ENCODE results near the gene NRXN3.

NRXN3 gene

DNA sequence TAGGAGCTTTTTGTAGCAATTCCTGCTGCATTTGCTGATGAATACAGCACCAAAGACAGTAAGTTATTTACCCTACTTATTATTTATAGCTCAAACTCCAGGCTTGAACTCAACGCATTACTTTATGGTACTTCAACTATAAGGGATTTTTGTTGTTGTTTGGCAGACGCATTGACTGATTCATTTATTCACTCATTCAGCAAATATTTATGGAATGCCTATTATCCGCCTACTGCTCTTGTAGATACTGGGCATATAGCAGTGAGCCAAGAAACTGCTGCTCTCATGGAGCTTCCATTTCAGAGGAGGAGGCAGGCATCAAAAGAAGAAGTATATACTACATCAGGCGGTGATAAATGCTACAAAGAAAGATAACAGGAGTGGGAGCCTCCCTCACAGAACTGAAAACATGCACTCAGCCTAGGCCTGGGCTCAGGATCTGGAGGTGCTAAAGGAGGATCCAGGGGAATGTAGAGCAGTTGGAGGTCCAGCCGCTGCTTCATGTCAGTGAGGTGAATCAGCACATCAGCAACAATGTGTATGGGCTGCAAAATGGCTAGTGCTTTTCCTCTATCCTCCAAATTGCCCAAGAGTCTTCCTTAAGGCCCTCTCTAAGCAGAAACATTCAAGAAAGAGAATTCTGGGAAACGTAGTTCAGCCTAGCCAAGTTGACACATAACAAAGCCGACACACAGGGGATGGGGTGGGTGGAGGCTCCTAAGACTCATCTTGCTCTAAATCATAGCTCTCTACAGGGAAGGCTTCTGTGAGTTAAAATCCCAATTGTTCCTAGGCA is 157.5 kb downstream of the NRXN3 start:
- Histone ChIP-seq H3K27ac (ENCODE audit: insufficient read depth, low read length, poor library complexity, severe bottlenecking) (no peak overlapping the region), H3K4me1 (ENCODE audit: control insufficient read depth, insufficient read depth, low read length, poor library complexity, severe bottlenecking) (no peaks in the 10 kb centered on the region), H3K36me3 (ENCODE audit: control insufficient read depth, insufficient read depth, low read length) (no peaks in the 10 kb centered on the region), H3K27me3 (replicated peaks; ENCODE audit: control insufficient read depth, insufficient read depth, low read length, poor library complexity, severe bottlenecking) (no peaks in the 10 kb centered on the region), H3K9me3 (ENCODE audit: control insufficient read depth, low read length) (no peaks in the 10 kb centered on the region), H3K4me3 (ENCODE audit: insufficient read depth, low read depth, low read length, poor library complexity, severe bottlenecking) (no peak overlapping the region)
- no peak for DNase-seq

DNA sequence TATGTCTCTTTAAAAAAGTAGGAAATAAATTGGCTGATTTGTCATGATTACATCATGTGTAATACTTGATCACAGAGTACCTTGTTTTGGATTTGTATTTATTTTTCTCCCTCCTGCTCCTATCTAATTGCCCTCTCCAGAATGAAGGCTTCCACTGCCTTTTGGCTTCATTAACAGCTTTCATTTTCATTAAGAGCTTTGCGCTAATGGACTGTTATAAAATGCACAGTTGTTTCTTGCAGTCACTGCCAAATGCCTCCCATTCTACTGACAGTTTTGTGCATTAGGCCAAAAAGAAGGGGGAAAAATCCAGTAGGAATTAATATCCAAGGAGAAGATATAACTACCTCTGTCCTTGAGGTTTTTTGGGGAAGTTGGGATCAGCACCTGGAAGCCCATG is 159.2 kb downstream of the NRXN3 start:
- Histone ChIP-seq H3K36me3 (ENCODE audit: control insufficient read depth, insufficient read depth, low read length) (no peaks in the 10 kb centered on the region), H3K4me1 (ENCODE audit: control insufficient read depth, insufficient read depth, low read length, poor library complexity, severe bottlenecking) (no peaks in the 10 kb centered on the region), H3K4me3 (ENCODE audit: insufficient read depth, low read depth, low read length, poor library complexity, severe bottlenecking) (no peak overlapping the region), H3K9me3 (ENCODE audit: control insufficient read depth, low read length) (no peaks in the 10 kb centered on the region), H3K27me3 (replicated peaks; ENCODE audit: control insufficient read depth, insufficient read depth, low read length, poor library complexity, severe bottlenecking) (no peaks in the 10 kb centered on the region), H3K27ac (ENCODE audit: insufficient read depth, low read length, poor library complexity, severe bottlenecking) (no peak overlapping the region)
- DNase-seq: no peak

DNA sequence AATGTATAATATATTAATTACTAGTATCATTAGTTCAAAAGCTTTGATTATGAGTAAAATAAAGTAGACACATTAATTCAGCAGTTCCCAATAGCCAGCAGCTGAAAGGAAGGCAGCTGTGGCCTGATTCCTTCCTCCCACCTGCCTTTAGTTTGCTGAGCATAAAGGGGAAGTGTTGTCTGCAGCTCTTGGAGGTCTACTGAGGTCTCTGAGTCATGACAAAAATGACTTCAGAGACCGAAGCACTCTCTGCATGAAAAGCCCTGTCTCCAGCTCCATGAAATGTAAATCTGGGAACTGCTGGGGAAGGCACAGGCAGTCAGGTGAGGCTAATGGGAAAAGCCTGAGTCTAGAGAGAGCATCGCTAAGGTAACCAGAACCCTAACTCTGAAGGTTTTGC is 165.4 kb downstream of the NRXN3 start:
- H3K36me3 ChIP-seq (ENCODE audit: control insufficient read depth, insufficient read depth, low read length): no peaks in the 10 kb centered on the region
- no peaks in the 10 kb centered on the region for H3K27me3 ChIP-seq (replicated peaks; ENCODE audit: control insufficient read depth, insufficient read depth, low read length, poor library complexity, severe bottlenecking)
- no peak for DNase-seq
- no peaks in the 10 kb centered on the region for H3K4me1 ChIP-seq (ENCODE audit: control insufficient read depth, insufficient read depth, low read length, poor library complexity, severe bottlenecking)
- H3K9me3 ChIP-seq (ENCODE audit: control insufficient read depth, low read length): no peaks in the 10 kb centered on the region
- H3K4me3 ChIP-seq (ENCODE audit: insufficient read depth, low read depth, low read length, poor library complexity, severe bottlenecking): no peak overlapping the region
- no peak overlapping the region for H3K27ac ChIP-seq (ENCODE audit: insufficient read depth, low read length, poor library complexity, severe bottlenecking)

DNA sequence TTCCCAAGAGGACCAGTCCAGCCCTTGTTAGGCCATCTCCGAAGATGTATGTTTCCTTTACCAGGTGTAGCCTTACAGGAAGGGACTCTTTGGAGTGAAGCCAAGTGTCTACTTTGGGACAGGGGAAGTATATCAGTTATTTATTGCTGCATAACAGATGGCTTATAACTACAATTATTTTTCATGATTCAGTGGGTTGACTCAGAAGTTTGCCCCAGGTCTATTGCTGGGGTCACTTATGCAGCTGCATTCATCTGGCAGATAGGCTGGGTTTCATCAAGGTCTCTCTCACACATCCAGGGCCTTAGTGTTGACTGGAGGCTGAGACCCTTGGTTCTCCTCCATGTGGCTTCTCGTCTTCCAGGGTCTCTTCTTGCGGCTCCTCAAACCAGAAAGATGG is 170.1 kb downstream of the NRXN3 start:
- no peaks in the 10 kb centered on the region for H3K4me1 ChIP-seq (ENCODE audit: control insufficient read depth, insufficient read depth, low read length, poor library complexity, severe bottlenecking)
- no peaks in the 10 kb centered on the region for H3K9me3 ChIP-seq (ENCODE audit: control insufficient read depth, low read length)
- no peaks in the 10 kb centered on the region for H3K36me3 ChIP-seq (ENCODE audit: control insufficient read depth, insufficient read depth, low read length)
- no peak overlapping the region for H3K27ac ChIP-seq (ENCODE audit: insufficient read depth, low read length, poor library complexity, severe bottlenecking)
- DNase-seq: no peak
- no peaks in the 10 kb centered on the region for H3K27me3 ChIP-seq (replicated peaks; ENCODE audit: control insufficient read depth, insufficient read depth, low read length, poor library complexity, severe bottlenecking)
- H3K4me3 ChIP-seq (ENCODE audit: insufficient read depth, low read depth, low read length, poor library complexity, severe bottlenecking): no peak overlapping the region

DNA sequence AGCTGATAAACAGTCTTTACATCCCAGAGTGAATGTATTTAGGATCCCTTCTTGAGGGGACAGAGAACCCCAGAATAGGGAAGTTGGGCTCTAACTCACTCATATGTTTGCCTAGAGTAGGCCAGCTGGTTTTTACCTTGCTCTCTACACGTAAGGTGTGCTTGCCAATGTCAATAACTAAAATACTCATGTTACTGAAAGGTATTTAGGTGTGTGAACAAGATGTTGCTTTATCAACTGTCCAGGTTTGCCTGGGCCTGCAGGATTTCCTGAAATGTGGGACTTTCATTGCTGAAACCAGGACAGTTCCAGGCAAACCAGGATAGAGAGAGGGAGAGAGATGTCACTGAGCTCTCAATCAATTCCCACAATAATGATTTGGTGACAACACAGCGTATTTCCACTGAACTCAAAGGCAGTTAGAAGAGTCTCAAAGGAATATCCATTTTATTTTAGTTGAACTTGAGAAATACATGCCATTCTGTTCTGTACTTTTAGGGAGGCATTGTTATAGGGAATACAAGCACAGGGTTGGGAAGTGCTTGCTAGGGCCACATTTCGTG is 171.7 kb downstream of the NRXN3 start:
- Histone ChIP-seq H3K9me3 (ENCODE audit: control insufficient read depth, low read length) (no peaks in the 10 kb centered on the region), H3K27me3 (replicated peaks; ENCODE audit: control insufficient read depth, insufficient read depth, low read length, poor library complexity, severe bottlenecking) (no peaks in the 10 kb centered on the region), H3K36me3 (ENCODE audit: control insufficient read depth, insufficient read depth, low read length) (no peaks in the 10 kb centered on the region), H3K4me1 (ENCODE audit: control insufficient read depth, insufficient read depth, low read length, poor library complexity, severe bottlenecking) (no peaks in the 10 kb centered on the region), H3K27ac (ENCODE audit: insufficient read depth, low read length, poor library complexity, severe bottlenecking) (no peak overlapping the region), H3K4me3 (ENCODE audit: insufficient read depth, low read depth, low read length, poor library complexity, severe bottlenecking) (no peak overlapping the region)
- DNase-seq: no peak

DNA sequence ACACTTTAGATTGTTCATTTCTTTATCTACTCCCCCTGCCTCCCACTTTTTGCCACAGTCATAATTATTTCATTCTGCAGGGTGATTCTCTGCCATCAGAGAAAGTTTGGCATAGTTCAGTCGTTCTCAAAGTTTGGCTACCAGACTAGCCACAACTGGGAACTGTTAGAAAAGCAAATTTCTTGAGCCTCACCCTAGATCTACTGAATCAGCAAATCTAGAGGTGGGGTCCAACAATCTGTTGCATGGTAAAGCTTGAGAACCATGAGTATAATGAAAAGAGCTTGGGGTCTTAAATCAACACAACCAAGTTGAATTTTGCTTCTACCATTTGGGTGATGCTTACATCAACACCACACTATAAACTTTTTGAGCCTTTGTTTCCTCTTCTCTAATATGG is 172.7 kb downstream of the NRXN3 start:
- Histone ChIP-seq H3K4me3 (ENCODE audit: insufficient read depth, low read depth, low read length, poor library complexity, severe bottlenecking) (no peak overlapping the region), H3K36me3 (ENCODE audit: control insufficient read depth, insufficient read depth, low read length) (no peaks in the 10 kb centered on the region), H3K27ac (ENCODE audit: insufficient read depth, low read length, poor library complexity, severe bottlenecking) (no peak overlapping the region), H3K27me3 (replicated peaks; ENCODE audit: control insufficient read depth, insufficient read depth, low read length, poor library complexity, severe bottlenecking) (no peaks in the 10 kb centered on the region), H3K9me3 (ENCODE audit: control insufficient read depth, low read length) (no peaks in the 10 kb centered on the region), H3K4me1 (ENCODE audit: control insufficient read depth, insufficient read depth, low read length, poor library complexity, severe bottlenecking) (no peaks in the 10 kb centered on the region)
- DNase-seq: no peak

DNA sequence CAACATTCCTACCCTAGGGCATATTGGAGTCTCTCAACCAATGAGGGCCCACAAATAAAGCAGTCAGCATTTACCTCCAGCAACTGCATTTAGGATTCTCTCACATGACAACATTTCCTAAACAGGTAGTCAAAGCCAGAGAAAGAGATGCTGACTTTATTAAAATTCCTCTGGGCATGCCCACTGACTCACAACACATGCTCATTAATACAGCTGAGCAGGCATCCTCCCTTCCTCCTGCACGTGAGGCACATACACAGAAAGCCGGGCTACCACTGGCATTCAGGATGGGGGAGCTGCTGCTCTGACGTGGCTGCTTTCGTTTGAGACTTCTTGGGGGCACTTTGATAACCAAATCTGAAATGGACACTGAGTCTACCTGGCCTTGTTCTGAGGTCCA is 174.1 kb downstream of the NRXN3 start:
- Histone ChIP-seq H3K4me3 (ENCODE audit: insufficient read depth, low read depth, low read length, poor library complexity, severe bottlenecking) (no peak overlapping the region), H3K36me3 (ENCODE audit: control insufficient read depth, insufficient read depth, low read length) (no peaks in the 10 kb centered on the region), H3K4me1 (ENCODE audit: control insufficient read depth, insufficient read depth, low read length, poor library complexity, severe bottlenecking) (no peaks in the 10 kb centered on the region), H3K27ac (ENCODE audit: insufficient read depth, low read length, poor library complexity, severe bottlenecking) (no peak overlapping the region), H3K27me3 (replicated peaks; ENCODE audit: control insufficient read depth, insufficient read depth, low read length, poor library complexity, severe bottlenecking) (no peaks in the 10 kb centered on the region), H3K9me3 (ENCODE audit: control insufficient read depth, low read length) (no peaks in the 10 kb centered on the region)
- no peak for DNase-seq

DNA sequence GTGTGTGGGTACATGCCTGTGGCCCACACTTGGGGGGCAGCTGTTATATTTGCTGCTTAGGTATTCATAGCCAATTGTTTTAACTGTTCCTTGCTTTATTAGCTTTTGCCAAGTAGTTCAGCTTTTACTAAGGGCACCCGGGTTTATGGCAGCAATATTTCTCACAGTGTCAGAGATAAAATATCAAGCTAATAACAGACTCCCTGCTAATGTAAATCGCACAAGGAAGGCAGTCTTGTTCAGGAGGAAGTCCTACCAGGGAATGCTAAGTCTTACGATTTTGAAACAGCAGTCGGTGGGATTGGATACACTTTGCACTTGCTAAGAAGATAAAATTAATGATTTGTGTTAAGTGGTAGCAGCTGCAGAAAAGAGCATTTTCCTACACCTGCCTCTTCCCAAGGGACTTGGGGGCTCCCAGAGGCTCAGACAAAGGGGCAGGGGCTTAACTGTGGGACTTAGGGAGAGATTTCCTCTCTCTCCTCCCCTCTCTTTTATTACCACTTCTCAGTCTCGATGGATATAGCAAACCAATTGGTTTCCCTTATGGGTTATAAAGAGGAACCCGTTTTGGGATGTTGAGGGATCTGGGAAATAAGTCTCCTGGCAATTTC is 175.1 kb downstream of the NRXN3 start:
- Histone ChIP-seq H3K4me3 (ENCODE audit: insufficient read depth, low read depth, low read length, poor library complexity, severe bottlenecking) (no peak overlapping the region), H3K9me3 (ENCODE audit: control insufficient read depth, low read length) (no peaks in the 10 kb centered on the region), H3K27me3 (replicated peaks; ENCODE audit: control insufficient read depth, insufficient read depth, low read length, poor library complexity, severe bottlenecking) (no peaks in the 10 kb centered on the region), H3K27ac (ENCODE audit: insufficient read depth, low read length, poor library complexity, severe bottlenecking) (no peak overlapping the region), H3K4me1 (ENCODE audit: control insufficient read depth, insufficient read depth, low read length, poor library complexity, severe bottlenecking) (no peaks in the 10 kb centered on the region), H3K36me3 (ENCODE audit: control insufficient read depth, insufficient read depth, low read length) (no peaks in the 10 kb centered on the region)
- DNase-seq: no peak

DNA sequence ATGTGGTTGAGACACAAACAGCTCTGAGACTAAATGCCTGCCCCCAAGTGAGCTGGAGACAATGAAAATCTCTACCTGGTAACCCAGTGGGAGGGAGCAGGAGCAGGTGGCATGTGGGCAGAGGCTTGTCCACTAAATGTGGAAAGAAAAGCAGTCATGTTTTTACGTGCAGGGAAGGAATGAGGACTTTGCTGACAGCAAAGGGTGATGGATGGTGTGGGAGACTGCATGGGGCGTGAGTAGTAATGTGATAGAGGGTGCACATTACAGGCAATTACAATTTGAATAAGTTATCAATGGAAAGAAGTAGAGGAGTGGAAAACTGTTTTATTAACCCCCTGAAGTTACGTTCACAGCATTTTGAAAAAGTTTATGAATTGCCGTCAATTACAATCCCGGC is 176.6 kb downstream of the NRXN3 start:
- no peaks in the 10 kb centered on the region for H3K27me3 ChIP-seq (replicated peaks; ENCODE audit: control insufficient read depth, insufficient read depth, low read length, poor library complexity, severe bottlenecking)
- no peaks in the 10 kb centered on the region for H3K4me1 ChIP-seq (ENCODE audit: control insufficient read depth, insufficient read depth, low read length, poor library complexity, severe bottlenecking)
- no peak for DNase-seq
- H3K9me3 ChIP-seq (ENCODE audit: control insufficient read depth, low read length): no peaks in the 10 kb centered on the region
- no peak overlapping the region for H3K4me3 ChIP-seq (ENCODE audit: insufficient read depth, low read depth, low read length, poor library complexity, severe bottlenecking)
- H3K36me3 ChIP-seq (ENCODE audit: control insufficient read depth, insufficient read depth, low read length): no peaks in the 10 kb centered on the region
- no peak overlapping the region for H3K27ac ChIP-seq (ENCODE audit: insufficient read depth, low read length, poor library complexity, severe bottlenecking)

DNA sequence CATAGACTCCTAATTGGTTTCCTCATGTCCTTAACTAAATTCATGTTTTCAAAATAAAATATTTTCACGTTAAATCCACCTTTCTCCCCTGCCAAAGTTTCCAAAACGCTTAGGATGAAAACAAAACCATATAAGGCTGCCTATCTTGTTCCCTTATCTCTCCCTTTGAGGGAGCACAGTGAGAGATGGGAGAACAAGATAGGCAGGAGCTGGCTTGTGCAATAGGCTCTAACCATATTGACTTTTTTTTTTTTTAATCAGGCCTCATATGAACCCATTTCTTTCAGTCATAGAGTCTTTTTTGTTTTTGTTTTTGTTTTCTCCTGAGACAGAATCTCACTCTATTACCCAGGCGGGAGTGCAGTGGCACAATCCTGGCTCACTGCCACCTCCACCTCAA is 184.9 kb downstream of the NRXN3 start:
- H3K36me3 ChIP-seq (ENCODE audit: control insufficient read depth, insufficient read depth, low read length): no peaks in the 10 kb centered on the region
- H3K4me3 ChIP-seq (ENCODE audit: insufficient read depth, low read depth, low read length, poor library complexity, severe bottlenecking): no peak overlapping the region
- no peak for DNase-seq
- no peaks in the 10 kb centered on the region for H3K27me3 ChIP-seq (replicated peaks; ENCODE audit: control insufficient read depth, insufficient read depth, low read length, poor library complexity, severe bottlenecking)
- H3K9me3 ChIP-seq (ENCODE audit: control insufficient read depth, low read length): no peaks in the 10 kb centered on the region
- H3K27ac ChIP-seq (ENCODE audit: insufficient read depth, low read length, poor library complexity, severe bottlenecking): no peak overlapping the region
- H3K4me1 ChIP-seq (ENCODE audit: control insufficient read depth, insufficient read depth, low read length, poor library complexity, severe bottlenecking): no peaks in the 10 kb centered on the region

All from effector memory CD4-positive, alpha-beta T cell (primary cell).